K562 (cell line): ENCODE results near the gene CDCA5. TPM values are rescaled to one million over a fixed set of nuclear protein-coding genes. Genes with fewer than 3 reads are reported as not detected.

ENCODE experiments used
- ATF7 ChIP-seq: fragments of 450-650 bp; IDR thresholded peaks from 2 replicates; pipeline ENCODE4 v1.7.1; 2014; ENCODE audit warnings: mild to moderate bottlenecking, moderate library complexity
- CTCF ChIP-seq, 3 experiments: IDR thresholded peaks in 2 of 3; conservative IDR thresholded peaks in 1 of 3; 2 replicates each; pipeline ENCODE4 v1.5.1; 2011 to 2012; ENCODE audit warnings: low read length in 3 of 3, mild to moderate bottlenecking in 3 of 3, control low read depth in 2 of 3, improper control_type of control experiment in 1 of 3, inconsistent platforms in 1 of 3, low read depth in 1 of 3, mixed read lengths in 1 of 3, moderate library complexity in 1 of 3; ENCODE audit not compliant: insufficient read depth in 2 of 3
- DEAF1 ChIP-seq: fragments of 450-650 bp; formaldehyde crosslinking; IDR thresholded peaks from 2 replicates; pipeline ENCODE4 v1.4.0; 2020; ENCODE audit warnings: mild to moderate bottlenecking, moderate library complexity
- FIP1L1 ChIP-seq: fragments of 200-400 bp; formaldehyde crosslinking; IDR thresholded peaks from 2 replicates; pipeline ENCODE4 v1.6.1; 2018; ENCODE audit warnings: mild to moderate bottlenecking, low read depth, low read length; ENCODE audit not compliant: poor library complexity, severe bottlenecking
- LEF1 ChIP-seq: fragments of 450-650 bp; IDR thresholded peaks from 2 replicates; pipeline ENCODE4 v1.6.1; 2016; ENCODE audit warnings: mild to moderate bottlenecking
- SIN3A ChIP-seq, 2 experiments: fragments of 150-350 bp in 1 of 2; IDR thresholded peaks; 2 replicates each; pipeline ENCODE4 v1.6.1; 2011 to 2016; ENCODE audit warnings: borderline replicate concordance in 2 of 2, low read depth in 2 of 2, low read length in 2 of 2, mild to moderate bottlenecking in 2 of 2, moderate library complexity in 2 of 2; ENCODE audit not compliant: control insufficient read depth in 1 of 2
- SMAD1 ChIP-seq: fragments of 150-350 bp; IDR thresholded peaks from 2 replicates; pipeline ENCODE4 v1.6.1; 2014; ENCODE audit warnings: low read length, low read depth; ENCODE audit not compliant: partially characterized antibody
- polyA plus RNA-seq, 8 experiments: library from polyadenylated mRNA; depleted of rRNA in 4 of 8; stranded (reverse) in 5 of 8; unstranded in 3 of 8; fragments of >200 nt; fragmentation: Nextera tagmentation in 2 of 8; fragmentation: Illumina TruSeq in 1 of 8; extraction: Ambion mirVana in 2 of 8; extraction: Trizol in 1 of 8; gene quantifications; 2 replicates each; pipeline versions ENCODE4 v1.2.1 to v1.2.3, GENCODE V29; 2011 to 2014; ENCODE audit warnings: inconsistent platforms in 1 of 8, missing spikeins in 1 of 8
- total RNA-seq, 7 experiments: library from RNA; depleted of rRNA in 6 of 7; stranded (reverse); fragments of >200 nt in 6 of 7; fragmentation: Illumina TruSeq in 2 of 7; extraction: Trizol in 2 of 7; gene quantifications; 2 replicates each; pipeline versions ENCODE4 v1.2.1 to v1.2.3, GENCODE V29; 2011 to 2021; ENCODE audit warnings: low replicate concordance in 1 of 7
- TF ChIP-seq, protein P1 (sequence below): fragments of 450-650 bp; formaldehyde crosslinking; IDR thresholded peaks from 2 replicates; pipeline ENCODE4 v1.4.0; 2022; ENCODE audit warnings: mild to moderate bottlenecking, moderate library complexity
- TF ChIP-seq, protein P2 (sequence below), 2 experiments: fragments of 450-650 bp in 1 of 2; sonication (generic) in 1 of 2; formaldehyde crosslinking in 1 of 2; IDR thresholded peaks; 2 replicates each; pipeline versions ENCODE4 v1.7.1 to v1.9.0; 2016 to 2022; ENCODE audit warnings: inconsistent platforms in 1 of 2, mild to moderate bottlenecking in 1 of 2, missing genetic modification reagents in 1 of 2
- TF ChIP-seq, protein P3 (sequence below): fragments of 450-650 bp; formaldehyde crosslinking; IDR thresholded peaks from 2 replicates; pipeline ENCODE4 v1.4.0; 2020; ENCODE audit warnings: mild to moderate bottlenecking

The CDCA5 gene
- total and polyA plus RNA-seq, 9 of the 15 experiments (the other 6 are each of a cell fraction or from before 2014, with no cell fraction given), result 18.9 to 94.3 (median 64.6) TPM

- TF ChIP-seq DEAF1 (CRISPR knock-in tag), result peak; percentile 65
- TF ChIP-seq SIN3A (IDR thresholded peaks at IDR 0.05; ENCODE audit: borderline replicate concordance in 2 of 2, control insufficient read depth in 1 of 2, low read depth in 2 of 2, low read length in 2 of 2), result peak in 1 of 2 experiments; percentile 52; a peak in 1 of 4 replicates
- peak; percentile 46; the same call in 1 of the 2 replicates for TF ChIP-seq ATF7
- TF ChIP-seq, protein P1, sequence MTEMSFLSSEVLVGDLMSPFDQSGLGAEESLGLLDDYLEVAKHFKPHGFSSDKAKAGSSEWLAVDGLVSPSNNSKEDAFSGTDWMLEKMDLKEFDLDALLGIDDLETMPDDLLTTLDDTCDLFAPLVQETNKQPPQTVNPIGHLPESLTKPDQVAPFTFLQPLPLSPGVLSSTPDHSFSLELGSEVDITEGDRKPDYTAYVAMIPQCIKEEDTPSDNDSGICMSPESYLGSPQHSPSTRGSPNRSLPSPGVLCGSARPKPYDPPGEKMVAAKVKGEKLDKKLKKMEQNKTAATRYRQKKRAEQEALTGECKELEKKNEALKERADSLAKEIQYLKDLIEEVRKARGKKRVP (CRISPR knock-in tag), result no peak
- peak; percentile 78 to 93 (median 91) for TF ChIP-seq CTCF (IDR thresholded peaks at IDR 0.05 in 2 of 3, conservative IDR thresholded peaks at IDR 0.05 in 1 of 3; ENCODE audit: insufficient read depth in 2 of 3, low read depth in 1 of 3, low read length in 3 of 3)
- TF ChIP-seq, protein P2, sequence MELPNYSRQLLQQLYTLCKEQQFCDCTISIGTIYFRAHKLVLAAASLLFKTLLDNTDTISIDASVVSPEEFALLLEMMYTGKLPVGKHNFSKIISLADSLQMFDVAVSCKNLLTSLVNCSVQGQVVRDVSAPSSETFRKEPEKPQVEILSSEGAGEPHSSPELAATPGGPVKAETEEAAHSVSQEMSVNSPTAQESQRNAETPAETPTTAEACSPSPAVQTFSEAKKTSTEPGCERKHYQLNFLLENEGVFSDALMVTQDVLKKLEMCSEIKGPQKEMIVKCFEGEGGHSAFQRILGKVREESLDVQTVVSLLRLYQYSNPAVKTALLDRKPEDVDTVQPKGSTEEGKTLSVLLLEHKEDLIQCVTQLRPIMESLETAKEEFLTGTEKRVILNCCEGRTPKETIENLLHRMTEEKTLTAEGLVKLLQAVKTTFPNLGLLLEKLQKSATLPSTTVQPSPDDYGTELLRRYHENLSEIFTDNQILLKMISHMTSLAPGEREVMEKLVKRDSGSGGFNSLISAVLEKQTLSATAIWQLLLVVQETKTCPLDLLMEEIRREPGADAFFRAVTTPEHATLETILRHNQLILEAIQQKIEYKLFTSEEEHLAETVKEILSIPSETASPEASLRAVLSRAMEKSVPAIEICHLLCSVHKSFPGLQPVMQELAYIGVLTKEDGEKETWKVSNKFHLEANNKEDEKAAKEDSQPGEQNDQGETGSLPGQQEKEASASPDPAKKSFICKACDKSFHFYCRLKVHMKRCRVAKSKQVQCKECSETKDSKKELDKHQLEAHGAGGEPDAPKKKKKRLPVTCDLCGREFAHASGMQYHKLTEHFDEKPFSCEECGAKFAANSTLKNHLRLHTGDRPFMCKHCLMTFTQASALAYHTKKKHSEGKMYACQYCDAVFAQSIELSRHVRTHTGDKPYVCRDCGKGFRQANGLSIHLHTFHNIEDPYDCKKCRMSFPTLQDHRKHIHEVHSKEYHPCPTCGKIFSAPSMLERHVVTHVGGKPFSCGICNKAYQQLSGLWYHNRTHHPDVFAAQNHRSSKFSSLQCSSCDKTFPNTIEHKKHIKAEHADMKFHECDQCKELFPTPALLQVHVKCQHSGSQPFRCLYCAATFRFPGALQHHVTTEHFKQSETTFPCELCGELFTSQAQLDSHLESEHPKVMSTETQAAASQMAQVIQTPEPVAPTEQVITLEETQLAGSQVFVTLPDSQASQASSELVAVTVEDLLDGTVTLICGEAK (IDR thresholded peaks at IDR 0.05), result peak; percentile 40; the same call in 1 of the 2 replicates
- TF ChIP-seq, protein P2 (CRISPR knock-in tag; IDR thresholded peaks at IDR 0.05), result no peak
- TF ChIP-seq, protein P3, sequence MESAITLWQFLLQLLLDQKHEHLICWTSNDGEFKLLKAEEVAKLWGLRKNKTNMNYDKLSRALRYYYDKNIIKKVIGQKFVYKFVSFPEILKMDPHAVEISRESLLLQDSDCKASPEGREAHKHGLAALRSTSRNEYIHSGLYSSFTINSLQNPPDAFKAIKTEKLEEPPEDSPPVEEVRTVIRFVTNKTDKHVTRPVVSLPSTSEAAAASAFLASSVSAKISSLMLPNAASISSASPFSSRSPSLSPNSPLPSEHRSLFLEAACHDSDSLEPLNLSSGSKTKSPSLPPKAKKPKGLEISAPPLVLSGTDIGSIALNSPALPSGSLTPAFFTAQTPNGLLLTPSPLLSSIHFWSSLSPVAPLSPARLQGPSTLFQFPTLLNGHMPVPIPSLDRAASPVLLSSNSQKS (CRISPR knock-in tag), result no peak
- TF ChIP-seq FIP1L1, result peak; percentile 96
- no peak for TF ChIP-seq LEF1
- no peak for TF ChIP-seq SMAD1
These were observed 28.9 kb upstream of the CDCA5 start (continued) for GRCh38 chr11:65112546-65113360.
